GM13977 (cell line): Measurements from ENCODE around the gene WBP2.
"Not testable (repeated sequence)": the region's sequence is repeated elsewhere in the genome, so short reads cannot be mapped to it uniquely, and the experiment has no call there.

Experiments
- DNase-seq: peaks from one replicate; pipeline ENCODE4 v3.0.0; 2012; ENCODE audit warnings: low spot score
- in situ Hi-C: fragments of 300-500 bp; cut with MboI; formaldehyde crosslinking; loops from one replicate; pipeline ENCODE4 v1.12.0; 2022; ENCODE audit warnings: low sequenced_read_pairs, low pct_unique_long_range_greater_than_20kb, mixed read lengths, inconsistent platforms; ENCODE audit not compliant: unreplicated experiment
- TF ChIP-seq, protein P1 (sequence below): IDR thresholded peaks from 2 replicates; pipeline ENCODE4 v1.5.1; 2012; ENCODE audit warnings: mild to moderate bottlenecking, control low read depth; ENCODE audit not compliant: insufficient read depth; ENCODE audit errors: extremely low read depth, missing control alignments

The WBP2 gene

GRCh38 chr17:75813081-75814020, 41.8 kb downstream of the WBP2 start:
- in situ Hi-C loops: no loop called here
- DNase-seq: no peak
- TF ChIP-seq, protein P1, sequence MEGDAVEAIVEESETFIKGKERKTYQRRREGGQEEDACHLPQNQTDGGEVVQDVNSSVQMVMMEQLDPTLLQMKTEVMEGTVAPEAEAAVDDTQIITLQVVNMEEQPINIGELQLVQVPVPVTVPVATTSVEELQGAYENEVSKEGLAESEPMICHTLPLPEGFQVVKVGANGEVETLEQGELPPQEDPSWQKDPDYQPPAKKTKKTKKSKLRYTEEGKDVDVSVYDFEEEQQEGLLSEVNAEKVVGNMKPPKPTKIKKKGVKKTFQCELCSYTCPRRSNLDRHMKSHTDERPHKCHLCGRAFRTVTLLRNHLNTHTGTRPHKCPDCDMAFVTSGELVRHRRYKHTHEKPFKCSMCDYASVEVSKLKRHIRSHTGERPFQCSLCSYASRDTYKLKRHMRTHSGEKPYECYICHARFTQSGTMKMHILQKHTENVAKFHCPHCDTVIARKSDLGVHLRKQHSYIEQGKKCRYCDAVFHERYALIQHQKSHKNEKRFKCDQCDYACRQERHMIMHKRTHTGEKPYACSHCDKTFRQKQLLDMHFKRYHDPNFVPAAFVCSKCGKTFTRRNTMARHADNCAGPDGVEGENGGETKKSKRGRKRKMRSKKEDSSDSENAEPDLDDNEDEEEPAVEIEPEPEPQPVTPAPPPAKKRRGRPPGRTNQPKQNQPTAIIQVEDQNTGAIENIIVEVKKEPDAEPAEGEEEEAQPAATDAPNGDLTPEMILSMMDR: no peak

GRCh38 chr17:75812096-75813013, 42.8 kb downstream of the WBP2 start:
- in situ Hi-C loops: no loop called here
- TF ChIP-seq, protein P1: no peak
- no peak for DNase-seq

DNA sequence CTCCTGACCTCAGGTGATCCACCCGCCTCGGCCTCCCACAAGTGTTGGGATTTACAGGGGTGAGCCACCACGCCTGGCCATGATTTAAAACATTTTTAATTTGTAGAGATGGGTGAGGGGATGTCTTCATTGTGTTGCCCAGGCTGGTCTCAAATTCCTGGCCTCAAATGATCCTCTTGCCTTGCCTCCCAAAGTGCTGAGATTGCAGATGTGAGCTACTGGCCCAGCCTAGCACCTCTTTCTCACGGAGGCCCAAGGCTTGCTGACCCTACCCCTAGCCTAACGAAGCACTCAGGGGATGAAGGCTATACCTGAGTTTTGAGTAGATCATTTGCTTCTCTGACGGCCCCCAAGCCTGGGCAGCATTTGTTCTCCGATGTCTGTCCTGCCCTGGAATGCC, 44.0 kb downstream of the WBP2 start:
- no peak for DNase-seq
- in situ Hi-C loops: no loop called here
- TF ChIP-seq, protein P1: no peak

DNA sequence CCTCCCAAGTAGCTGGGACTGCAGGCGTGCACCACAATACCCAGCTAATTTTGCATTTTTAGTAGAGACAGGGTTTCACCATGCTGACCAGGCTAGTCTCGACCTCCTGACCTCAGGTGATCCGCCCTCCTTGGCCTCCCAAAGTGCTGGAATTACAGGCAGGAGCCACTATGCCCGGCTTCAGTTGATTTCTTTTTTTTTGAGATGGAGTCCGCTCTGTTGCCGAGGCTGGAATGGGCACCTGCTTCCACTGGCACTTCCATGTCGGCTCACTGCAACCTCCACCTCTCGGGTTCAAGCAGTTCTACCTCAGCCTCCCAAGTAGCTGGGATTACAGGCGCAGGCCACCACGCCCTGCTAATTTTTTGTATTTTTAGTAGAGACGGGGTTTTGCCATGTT, 44.4 kb downstream of the WBP2 start:
- in situ Hi-C loops: not testable (repeated sequence)

DNA sequence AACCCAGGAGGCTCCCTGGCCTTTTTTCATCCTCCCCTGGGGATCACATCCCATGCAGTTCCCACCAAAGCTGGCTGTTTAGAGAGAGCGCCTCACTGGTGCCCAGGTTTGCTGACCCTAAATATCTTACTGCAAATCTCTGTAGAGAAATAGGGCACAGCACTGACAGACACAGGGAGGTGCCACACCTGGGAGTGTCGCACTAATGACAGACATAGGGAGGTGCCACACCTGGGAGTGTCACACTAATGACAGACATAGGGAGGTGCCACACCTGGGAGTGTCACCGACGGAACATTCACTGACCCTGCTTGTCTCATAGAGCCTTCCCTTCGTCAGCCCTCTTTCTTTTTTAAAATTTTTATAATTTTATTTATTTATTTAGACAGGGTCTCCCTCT, 44.9 kb downstream of the WBP2 start:
- in situ Hi-C loops: no loop called here
- TF ChIP-seq, protein P1: no peak
- no peak for DNase-seq

More for the DNA sequence above, 44.4 kb downstream of the WBP2 start:
- DNase-seq: not testable (repeated sequence)

- DNase-seq: no peak
- TF ChIP-seq, protein P1: no peak
- in situ Hi-C loops: no loop called here
These were observed 45.5 kb downstream of the WBP2 start for GRCh38 chr17:75809631-75810111.
